LNCAP (cell line): ENCODE results near the gene PNN.

Source experiments
- CTCF ChIP-seq: fragments of 450-650 bp; IDR thresholded peaks from 2 replicates; pipeline ENCODE4 v1.5.1; 2017; ENCODE audit warnings: mild to moderate bottlenecking

Gene PNN

DNA sequence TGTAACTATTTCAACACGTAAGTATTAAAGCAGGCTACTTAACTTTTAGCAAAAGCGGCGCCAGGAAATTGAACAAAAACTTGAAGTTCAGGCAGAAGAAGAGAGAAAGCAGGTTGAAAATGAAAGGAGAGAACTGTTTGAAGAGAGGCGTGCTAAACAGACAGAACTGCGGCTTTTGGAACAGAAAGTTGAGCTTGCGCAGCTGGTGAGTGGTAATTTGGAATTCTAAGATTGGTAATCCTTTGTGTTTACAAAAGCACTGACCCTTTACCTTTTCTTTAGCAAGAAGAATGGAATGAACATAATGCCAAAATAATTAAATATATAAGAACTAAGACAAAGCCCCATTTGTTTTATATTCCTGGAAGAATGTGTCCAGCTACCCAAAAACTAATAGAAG, 4.0 kb downstream of the PNN start:
- TF ChIP-seq CTCF = no peak

DNA sequence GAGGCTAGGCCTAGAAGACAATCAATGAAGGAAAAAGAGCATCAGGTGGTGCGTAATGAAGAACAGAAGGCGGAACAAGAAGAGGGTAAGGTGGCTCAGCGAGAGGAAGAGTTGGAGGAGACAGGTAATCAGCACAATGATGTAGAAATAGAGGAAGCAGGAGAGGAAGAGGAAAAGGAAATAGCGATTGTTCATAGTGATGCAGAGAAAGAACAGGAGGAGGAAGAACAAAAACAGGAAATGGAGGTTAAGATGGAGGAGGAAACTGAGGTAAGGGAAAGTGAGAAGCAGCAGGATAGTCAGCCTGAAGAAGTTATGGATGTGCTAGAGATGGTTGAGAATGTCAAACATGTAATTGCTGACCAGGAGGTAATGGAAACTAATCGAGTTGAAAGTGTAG, 5.5 kb downstream of the PNN start:
- no peak for TF ChIP-seq CTCF

DNA sequence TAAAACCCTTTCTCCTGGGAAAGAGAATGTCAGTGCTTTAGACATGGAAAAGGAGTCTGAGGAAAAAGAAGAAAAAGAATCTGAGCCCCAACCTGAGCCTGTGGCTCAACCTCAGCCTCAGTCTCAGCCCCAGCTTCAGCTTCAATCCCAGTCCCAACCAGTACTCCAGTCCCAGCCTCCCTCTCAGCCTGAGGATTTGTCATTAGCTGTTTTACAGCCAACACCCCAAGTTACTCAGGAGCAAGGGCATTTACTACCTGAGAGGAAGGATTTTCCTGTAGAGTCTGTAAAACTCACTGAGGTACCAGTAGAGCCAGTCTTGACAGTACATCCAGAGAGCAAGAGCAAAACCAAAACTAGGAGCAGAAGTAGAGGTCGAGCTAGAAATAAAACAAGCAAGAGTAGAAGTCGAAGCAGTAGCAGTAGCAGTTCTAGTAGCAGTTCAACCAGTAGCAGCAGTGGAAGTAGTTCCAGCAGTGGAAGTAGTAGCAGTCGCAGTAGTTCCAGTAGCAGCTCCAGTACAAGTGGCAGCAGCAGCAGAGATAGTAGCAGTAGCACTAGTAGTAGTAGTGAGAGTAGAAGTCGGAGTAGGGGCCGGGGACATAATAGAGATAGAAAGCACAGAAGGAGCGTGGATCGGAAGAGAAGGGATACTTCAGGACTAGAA, 6.1 kb downstream of the PNN start:
- no peak for TF ChIP-seq CTCF

DNA sequence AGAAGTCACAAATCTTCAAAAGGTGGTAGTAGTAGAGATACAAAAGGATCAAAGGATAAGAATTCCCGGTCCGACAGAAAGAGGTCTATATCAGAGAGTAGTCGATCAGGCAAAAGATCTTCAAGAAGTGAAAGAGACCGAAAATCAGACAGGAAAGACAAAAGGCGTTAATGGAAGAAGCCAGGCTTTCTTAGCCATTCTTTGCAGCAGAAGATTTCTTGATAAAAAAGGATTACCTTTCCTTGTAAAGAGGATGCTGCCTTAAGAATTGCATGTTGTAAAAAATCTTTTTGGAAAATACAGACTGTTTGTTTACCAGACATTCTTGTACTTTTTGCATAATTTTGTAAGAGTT, 6.6 kb downstream of the PNN start:
- no peak for TF ChIP-seq CTCF

DNA sequence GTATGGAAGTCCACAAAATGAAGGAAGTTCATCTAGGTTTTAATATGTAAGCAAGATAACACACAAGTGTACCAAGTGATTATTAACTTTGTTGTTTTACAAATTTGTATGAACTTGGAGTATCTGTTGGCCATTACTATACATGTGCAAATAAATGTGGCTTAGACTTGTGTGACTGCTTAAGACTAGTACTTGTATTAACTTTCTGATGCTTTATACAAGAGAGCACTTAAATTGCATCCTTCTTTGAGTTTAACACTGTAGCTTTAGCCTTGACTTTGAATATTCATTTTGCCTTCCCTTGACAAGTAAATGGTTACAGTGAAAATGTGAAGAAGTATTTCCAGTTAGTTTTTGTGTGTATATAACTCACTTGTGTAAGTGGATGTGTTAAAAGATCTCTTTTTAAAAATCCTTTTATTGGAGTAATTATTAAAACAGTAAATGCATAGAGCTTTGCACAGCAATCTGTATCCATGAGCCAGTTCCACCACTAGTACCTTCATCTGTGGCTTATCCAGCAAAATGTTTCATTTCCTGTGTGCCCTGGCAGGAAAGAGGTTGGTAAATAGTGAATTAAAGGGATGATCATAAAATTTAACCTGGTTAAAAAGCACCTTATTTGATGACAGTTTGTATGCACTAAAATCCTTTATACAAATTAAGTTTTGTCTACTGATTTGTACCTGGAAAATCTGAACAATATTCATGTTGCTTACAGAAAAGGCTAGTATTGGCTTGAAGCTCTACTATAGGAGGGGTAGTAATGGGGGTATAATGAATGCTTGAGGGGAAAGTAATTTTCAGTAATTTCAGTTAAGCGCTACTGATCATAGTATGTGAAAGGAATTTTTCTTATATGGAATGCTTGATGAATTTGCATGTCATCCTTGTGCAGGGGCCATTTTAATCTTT, 8.0 kb downstream of the PNN start:
- no peak for TF ChIP-seq CTCF

DNA sequence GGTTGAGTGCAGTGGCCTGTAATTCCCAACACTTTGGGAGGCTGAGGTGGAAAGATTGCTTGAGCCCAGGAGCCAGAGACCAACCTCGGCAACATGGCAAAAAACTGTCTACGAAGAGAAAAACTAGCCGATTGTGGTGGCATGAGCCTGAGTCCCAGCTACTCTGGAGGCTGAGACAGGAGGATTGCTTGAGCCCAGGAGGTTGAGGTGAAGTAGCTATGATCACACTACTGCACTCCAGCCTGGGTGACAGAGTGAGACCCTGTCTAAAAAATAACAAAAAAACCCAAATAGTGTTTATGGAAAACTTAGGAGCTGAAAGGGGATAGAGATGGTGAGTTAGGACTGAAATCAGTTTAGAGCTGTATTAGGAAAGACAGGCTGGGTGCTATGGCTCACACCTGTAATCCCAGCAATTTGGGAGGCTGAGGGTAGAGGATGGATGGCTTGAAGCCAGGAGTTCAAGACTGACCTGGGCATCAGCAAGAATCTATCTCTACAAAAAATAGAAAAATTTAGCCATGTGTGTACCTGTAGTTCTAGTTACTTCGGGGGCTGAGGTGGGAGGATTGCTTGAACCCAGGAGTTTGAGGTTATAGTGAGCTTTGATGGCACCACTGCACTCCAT, 9.7 kb downstream of the PNN start:
- no peak for TF ChIP-seq CTCF

- TF ChIP-seq CTCF = no peak
Observed at GRCh38 chr14:39185256-39186049, 10.4 kb downstream of the PNN start.
